HepG2 (cell line): ENCODE data around the gene ANXA10. TPM values are rescaled to one million over a fixed set of nuclear protein-coding genes. Genes with fewer than 3 reads are reported as not detected.

Experiments
- ATAC-seq: fragments of 200-7000 bp; cut with Tn5 transposase; 3 replicates; pipeline ENCODE4 v1.9.1; 2020; ENCODE audit warnings: mild to moderate bottlenecking, moderate library complexity
- BruUV-seq: library from RNA; stranded (reverse); fragments of 400-500 nt; replicated peaks from 2 replicates; lab custom pipeline; 2021; lab: Mats Ljungman, UMichigan
- CTCF ChIA-PET: fragments of 300-600 bp; formaldehyde crosslinking; extraction: SDS; loops from one replicate; lab custom pipeline; 2021; ENCODE audit warnings: low total read pairs, inconsistent platforms, low intra/inter-chr PET ratio; lab: Yijun Ruan, JAX
- POLR2A ChIA-PET: fragments of 350-600 bp; sonication (Branson Sonifier 250); formaldehyde crosslinking; loops from one replicate; lab custom pipeline; 2020; ENCODE audit warnings: antibody characterized with exemption, inconsistent platforms; lab: Yijun Ruan, JAX
- DNase-seq: peaks from one replicate; pipeline ENCODE4 v3.0.0-alpha.2; 2015; ENCODE audit warnings: low spot score
- FAIRE-seq: peaks from 3 replicates; lab custom pipeline; 2011; peaks lifted over from hg19 to GRCh38; lab: Jason Lieb, UNC
- H2AFZ ChIP-seq: one replicate; pipeline ENCODE4 v1.6.1; 2011; ENCODE audit warnings: low read length, inconsistent platforms
- H3K27ac ChIP-seq: fragments of 300-600 bp; 3 replicates; pipeline ENCODE4 v1.8.0; 2011; ENCODE audit warnings: mixed run types, mild to moderate bottlenecking, mixed read lengths, low read length, inconsistent platforms; ENCODE audit not compliant: insufficient read depth; ENCODE audit errors: extremely low read length
- H3K27me3 ChIP-seq, 2 experiments: fragments of 200-600 bp in 1 of 2; 2 replicates in 1 of 2; 3 replicates in 1 of 2; pipeline versions ENCODE4 v1.6.0 to v1.8.0; 2011; ENCODE audit warnings: low read length in 2 of 2, mild to moderate bottlenecking in 2 of 2, moderate library complexity in 2 of 2, inconsistent platforms in 1 of 2; ENCODE audit not compliant: insufficient read depth in 2 of 2, control insufficient read depth in 1 of 2
- H3K36me3 ChIP-seq, 2 experiments: fragments of 200-600 bp in 1 of 2; replicated peaks in 1 of 2; 2 replicates in 1 of 2; 3 replicates in 1 of 2; pipeline versions ENCODE4 v1.5.1 to v1.8.0; 2011; ENCODE audit warnings: low read length in 2 of 2, inconsistent platforms in 1 of 2; ENCODE audit not compliant: insufficient read depth in 2 of 2, control insufficient read depth in 1 of 2
- H3K4me1 ChIP-seq: 2 replicates; pipeline ENCODE4 v1.5.1; 2012; ENCODE audit warnings: low read length, inconsistent platforms; ENCODE audit not compliant: insufficient read depth
- H3K4me2 ChIP-seq: 2 replicates; pipeline ENCODE4 v1.6.0; 2011; ENCODE audit warnings: low read depth, low read length, inconsistent platforms
- H3K4me3 ChIP-seq, 3 experiments: fragments of 200-600 bp in 1 of 3; sonication (generic), shearing (Covaris generic) in 1 of 3; replicated peaks in 1 of 3; 2 replicates each; pipeline ENCODE4 v1.5.1; 2011 to 2016; ENCODE audit warnings: low read length in 3 of 3, inconsistent platforms in 2 of 3, low read depth in 2 of 3, mild to moderate bottlenecking in 2 of 3, control low read depth in 1 of 3, mixed read lengths in 1 of 3; ENCODE audit not compliant: insufficient read depth in 1 of 3
- H3K79me2 ChIP-seq: one replicate; pipeline ENCODE4 v1.6.1; 2011; ENCODE audit warnings: low read length, inconsistent platforms; ENCODE audit not compliant: insufficient read depth
- H3K9ac ChIP-seq: 2 replicates; pipeline ENCODE4 v1.6.0; 2011; ENCODE audit warnings: mild to moderate bottlenecking, low read depth, low read length, inconsistent platforms; ENCODE audit not compliant: insufficient read depth
- H3K9me3 ChIP-seq: 2 replicates; pipeline ENCODE4 v1.5.1; 2012; ENCODE audit warnings: mild to moderate bottlenecking, low read length
- H4K20me1 ChIP-seq: 2 replicates; pipeline ENCODE4 v1.6.0; 2011; ENCODE audit warnings: inconsistent platforms, mild to moderate bottlenecking, low read length, moderate library complexity; ENCODE audit not compliant: insufficient read depth
- MYNN ChIP-seq: sonication (generic); formaldehyde crosslinking; IDR thresholded peaks from 2 replicates; pipeline ENCODE4 v1.4.0; 2020; ENCODE audit warnings: mild to moderate bottlenecking, low read depth, missing genetic modification reagents
- NFKB2 ChIP-seq: sonication (generic); formaldehyde crosslinking; IDR thresholded peaks from 2 replicates; pipeline ENCODE4 v1.4.0; 2020; ENCODE audit warnings: missing genetic modification reagents, borderline replicate concordance
- ZFP36 ChIP-seq: fragments of 150-350 bp; IDR thresholded peaks from 2 replicates; pipeline ENCODE4 v1.6.1; 2018; ENCODE audit warnings: borderline replicate concordance, low read length, low read depth; ENCODE audit not compliant: partially characterized antibody
- ZNF563 ChIP-seq: sonication (generic); formaldehyde crosslinking; IDR thresholded peaks from 2 replicates; pipeline ENCODE4 v1.8.0; 2022; ENCODE audit warnings: mild to moderate bottlenecking, moderate library complexity, missing genetic modification reagents
- WGBS: methylation state at CpG from one replicate; pipeline ENCODE4 v1.1.6; 2017; ENCODE audit warnings: low lambda C conversion rate; 5-methylcytosine and 5-hydroxymethylcytosine counted together
- in situ Hi-C: cut with HindIII; loops from 2 replicates; pipeline ENCODE4 v1.10.0; 2017; ENCODE audit warnings: low pct_unique_long_range_greater_than_20kb; ENCODE audit not compliant: extremely low pct_ligation_motif_present
- intact Hi-C: fragments of 100-400 bp; cut with micrococcal nuclease; formaldehyde crosslinking; loops from one replicate; pipeline ENCODE4 v1.10.0; 2022; ENCODE audit not compliant: unreplicated experiment
- polyA plus RNA-seq, 8 experiments: library from polyadenylated mRNA; depleted of rRNA in 3 of 8; stranded (reverse) in 7 of 8; unstranded in 1 of 8; fragments of >200 nt; fragmentation: Illumina TruSeq in 4 of 8; extraction: Trizol in 4 of 8; gene quantifications; 2 replicates each; pipeline versions ENCODE4 v1.2.1 to v1.2.3, GENCODE V29; 2011 to 2016; ENCODE audit warnings: low read depth in 4 of 8, missing spikeins in 1 of 8, mixed read lengths in 1 of 8; ENCODE audit not compliant: insufficient read depth in 1 of 8
- total RNA-seq, 5 experiments: library from RNA; depleted of rRNA; stranded (reverse); fragments of >200 nt; fragmentation: Illumina TruSeq; extraction: Trizol; gene quantifications; 2 replicates each; pipeline ENCODE4 v1.2.3, GENCODE V29; 2016; ENCODE audit warnings: low read depth in 1 of 5
- TF ChIP-seq, protein P1 (sequence below): sonication (generic); formaldehyde crosslinking; IDR thresholded peaks from 2 replicates; pipeline ENCODE4 v1.4.0; 2020; ENCODE audit warnings: mild to moderate bottlenecking, missing genetic modification reagents
- TF ChIP-seq, protein P2 (sequence below): sonication (generic); formaldehyde crosslinking; IDR thresholded peaks from 2 replicates; pipeline ENCODE4 v1.8.1; 2023; ENCODE audit warnings: mild to moderate bottlenecking, missing genetic modification reagents
- TF ChIP-seq, protein P3 (sequence below): IDR thresholded peaks from 2 replicates; pipeline ENCODE4 v1.6.1; 2016; ENCODE audit warnings: control low read depth
- TF ChIP-seq, protein P4 (sequence below): sonication (generic); formaldehyde crosslinking; IDR thresholded peaks from 2 replicates; pipeline ENCODE4 v1.9.0; 2021; ENCODE audit warnings: missing genetic modification reagents, borderline replicate concordance

Gene ANXA10
- total and polyA plus RNA-seq, 2 of the 13 experiments (the other 11 are each of a cell fraction or from before 2014, with no cell fraction given), result 0.08 TPM; not detected in 1

DNA sequence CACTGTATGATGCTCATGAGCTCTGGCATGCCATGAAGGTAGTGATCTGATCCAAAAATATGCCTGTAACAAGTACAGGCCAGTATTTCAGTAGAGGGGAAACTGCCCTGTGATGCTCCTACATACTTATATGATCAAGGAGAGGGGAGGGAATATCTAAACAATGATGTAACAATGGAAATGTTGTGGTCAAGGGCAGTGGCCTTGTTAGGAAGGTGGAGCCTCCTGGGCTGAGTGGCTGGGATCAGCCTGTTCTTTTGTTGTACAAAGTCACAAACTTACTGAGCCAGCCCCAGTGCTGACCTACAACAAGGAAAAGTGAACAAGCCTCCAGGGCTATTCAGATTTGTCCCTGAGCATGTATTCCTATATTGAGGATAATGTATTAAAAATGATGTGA, 70.3 kb downstream of the ANXA10 start (continued):
- TF ChIP-seq, protein P1, sequence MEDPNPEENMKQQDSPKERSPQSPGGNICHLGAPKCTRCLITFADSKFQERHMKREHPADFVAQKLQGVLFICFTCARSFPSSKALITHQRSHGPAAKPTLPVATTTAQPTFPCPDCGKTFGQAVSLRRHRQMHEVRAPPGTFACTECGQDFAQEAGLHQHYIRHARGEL (CRISPR knock-in tag), result no peak
- TF ChIP-seq ZNF563 (CRISPR knock-in tag) (no peak), ZFP36 (no peak)
- TF ChIP-seq, protein P2, sequence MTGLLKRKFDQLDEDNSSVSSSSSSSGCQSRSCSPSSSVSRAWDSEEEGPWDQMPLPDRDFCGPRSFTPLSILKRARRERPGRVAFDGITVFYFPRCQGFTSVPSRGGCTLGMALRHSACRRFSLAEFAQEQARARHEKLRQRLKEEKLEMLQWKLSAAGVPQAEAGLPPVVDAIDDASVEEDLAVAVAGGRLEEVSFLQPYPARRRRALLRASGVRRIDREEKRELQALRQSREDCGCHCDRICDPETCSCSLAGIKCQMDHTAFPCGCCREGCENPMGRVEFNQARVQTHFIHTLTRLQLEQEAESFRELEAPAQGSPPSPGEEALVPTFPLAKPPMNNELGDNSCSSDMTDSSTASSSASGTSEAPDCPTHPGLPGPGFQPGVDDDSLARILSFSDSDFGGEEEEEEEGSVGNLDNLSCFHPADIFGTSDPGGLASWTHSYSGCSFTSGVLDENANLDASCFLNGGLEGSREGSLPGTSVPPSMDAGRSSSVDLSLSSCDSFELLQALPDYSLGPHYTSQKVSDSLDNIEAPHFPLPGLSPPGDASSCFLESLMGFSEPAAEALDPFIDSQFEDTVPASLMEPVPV (CRISPR knock-in tag), result no peak

DNA sequence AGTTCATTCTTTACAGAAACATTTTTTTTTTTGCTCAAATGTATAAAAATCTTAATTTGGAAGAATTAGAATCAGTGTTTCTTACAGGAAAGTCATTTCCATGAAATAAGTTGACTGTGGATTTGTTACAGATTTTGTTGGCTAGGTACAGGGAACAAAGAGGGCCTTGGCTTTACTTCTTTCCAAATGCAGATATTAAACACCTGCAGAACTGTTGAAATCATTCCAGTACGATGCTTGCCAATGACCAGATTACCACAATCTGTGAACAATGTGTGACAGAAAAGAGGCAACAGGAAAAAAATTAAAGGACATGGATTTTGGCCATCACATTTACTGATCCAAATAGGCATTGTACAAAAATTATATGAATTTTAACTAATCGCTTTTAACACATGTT, 70.8 kb downstream of the ANXA10 start:
- POLR2A ChIA-PET, result no interaction called here
- no peak overlapping the region for H3K4me3 ChIP-seq
- H3K4me1 ChIP-seq, result peaks cover 10% of the 10 kb centered on the region
- no peak overlapping the region for H3K4me2 ChIP-seq
- no peaks in the 10 kb centered on the region for H3K79me2 ChIP-seq
- H3K9ac ChIP-seq, result no peak overlapping the region
- intact Hi-C loops (loop anchor here (2.0 kb wide), 1 partner anchor 14 kb away; no protein-coding TSS in a partner anchor), in situ Hi-C loops (no loop called here)
- H3K9me3 ChIP-seq, result no peaks in the 10 kb centered on the region
- BruUV-seq, result no TSS peak
- FAIRE-seq (no peak), DNase-seq (no peak), ATAC-seq (no peak)
- WGBS, result 63% methylated on average over 2 of the region's 2 CpGs
- no peak overlapping the region for H2AFZ ChIP-seq
- no peaks in the 10 kb centered on the region for H3K27me3 ChIP-seq
- CTCF ChIA-PET, result no interaction called here
- no peaks in the 10 kb centered on the region for H3K36me3 ChIP-seq
- no peak overlapping the region for H3K27ac ChIP-seq
- no peaks in the 10 kb centered on the region for H4K20me1 ChIP-seq
- TF ChIP-seq MYNN (no peak), NFKB2 (CRISPR knock-in tag) (no peak)
- TF ChIP-seq, protein P3, sequence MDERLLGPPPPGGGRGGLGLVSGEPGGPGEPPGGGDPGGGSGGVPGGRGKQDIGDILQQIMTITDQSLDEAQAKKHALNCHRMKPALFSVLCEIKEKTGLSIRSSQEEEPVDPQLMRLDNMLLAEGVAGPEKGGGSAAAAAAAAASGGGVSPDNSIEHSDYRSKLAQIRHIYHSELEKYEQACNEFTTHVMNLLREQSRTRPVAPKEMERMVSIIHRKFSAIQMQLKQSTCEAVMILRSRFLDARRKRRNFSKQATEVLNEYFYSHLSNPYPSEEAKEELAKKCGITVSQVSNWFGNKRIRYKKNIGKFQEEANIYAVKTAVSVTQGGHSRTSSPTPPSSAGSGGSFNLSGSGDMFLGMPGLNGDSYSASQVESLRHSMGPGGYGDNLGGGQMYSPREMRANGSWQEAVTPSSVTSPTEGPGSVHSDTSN (CRISPR knock-in tag), result no peak
- TF ChIP-seq, protein P4, sequence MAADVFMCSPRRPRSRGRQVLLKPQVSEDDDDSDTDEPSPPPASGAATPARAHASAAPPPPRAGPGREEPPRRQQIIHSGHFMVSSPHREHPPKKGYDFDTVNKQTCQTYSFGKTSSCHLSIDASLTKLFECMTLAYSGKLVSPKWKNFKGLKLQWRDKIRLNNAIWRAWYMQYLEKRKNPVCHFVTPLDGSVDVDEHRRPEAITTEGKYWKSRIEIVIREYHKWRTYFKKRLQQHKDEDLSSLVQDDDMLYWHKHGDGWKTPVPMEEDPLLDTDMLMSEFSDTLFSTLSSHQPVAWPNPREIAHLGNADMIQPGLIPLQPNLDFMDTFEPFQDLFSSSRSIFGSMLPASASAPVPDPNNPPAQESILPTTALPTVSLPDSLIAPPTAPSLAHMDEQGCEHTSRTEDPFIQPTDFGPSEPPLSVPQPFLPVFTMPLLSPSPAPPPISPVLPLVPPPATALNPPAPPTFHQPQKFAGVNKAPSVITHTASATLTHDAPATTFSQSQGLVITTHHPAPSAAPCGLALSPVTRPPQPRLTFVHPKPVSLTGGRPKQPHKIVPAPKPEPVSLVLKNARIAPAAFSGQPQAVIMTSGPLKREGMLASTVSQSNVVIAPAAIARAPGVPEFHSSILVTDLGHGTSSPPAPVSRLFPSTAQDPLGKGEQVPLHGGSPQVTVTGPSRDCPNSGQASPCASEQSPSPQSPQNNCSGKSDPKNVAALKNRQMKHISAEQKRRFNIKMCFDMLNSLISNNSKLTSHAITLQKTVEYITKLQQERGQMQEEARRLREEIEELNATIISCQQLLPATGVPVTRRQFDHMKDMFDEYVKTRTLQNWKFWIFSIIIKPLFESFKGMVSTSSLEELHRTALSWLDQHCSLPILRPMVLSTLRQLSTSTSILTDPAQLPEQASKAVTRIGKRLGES, result no peak
